Hepatocyte (in vitro differentiated cells): Measurements from ENCODE around the gene NR6A1.

ENCODE experiments used
- CTCF ChIP-seq: fragments of 200-600 bp; sonication (generic); IDR thresholded peaks from 2 replicates; pipeline ENCODE4 v1.5.1; 2016; ENCODE audit warnings: antibody characterized with exemption, mild to moderate bottlenecking; ENCODE audit not compliant: poor library complexity
- EZH2 ChIP-seq: fragments of 200-600 bp; sonication (generic); IDR thresholded peaks from 2 replicates; pipeline ENCODE4 v1.6.1; 2016; ENCODE audit warnings: antibody characterized with exemption, mild to moderate bottlenecking, borderline replicate concordance
- EZH2phosphoT487 ChIP-seq: fragments of 200-600 bp; sonication (generic); IDR thresholded peaks from one replicate; pipeline ENCODE4 v1.6.1; 2018; ENCODE audit warnings: antibody characterized with exemption, mild to moderate bottlenecking, low read depth, moderate library complexity; ENCODE audit not compliant: unreplicated experiment, severe bottlenecking

- TF ChIP-seq CTCF (no peak), EZH2 (no peak), EZH2phosphoT487 (no peak)
These were observed 272.5 kb downstream of the NR6A1 start for GRCh38 chr9:124498499-124499146.
